Heart right ventricle (tissue), 16 donors: ENCODE results near the gene HCLS1. TPM values are rescaled to one million over a fixed set of nuclear protein-coding genes. Genes with fewer than 3 reads are reported as not detected.

Experiments
- ATAC-seq, 8 donors: fragments of 200-7000 bp; cut with Tn5 transposase; one replicate each; pipeline ENCODE4 v1.9.1; 2020; ENCODE audit warnings: mild to moderate bottlenecking in 8 of 8, moderate library complexity in 8 of 8, moderate number of reproducible peaks in 1 of 8
- DNase-seq, 2 donors: peaks; one replicate each; pipeline ENCODE4 v3.0.0-alpha.2; 2020
- H3K27ac ChIP-seq, 10 donors: fragments of 200-600 bp; sonication (generic) in 2 of 10; one replicate each; pipeline versions ENCODE4 v1.5.0 to v1.8.0; 2020 to 2022; ENCODE audit warnings: mild to moderate bottlenecking in 3 of 10
- H3K27me3 ChIP-seq, 7 donors: fragments of 200-600 bp; one replicate each; pipeline ENCODE4 v1.8.0; 2021 to 2022; ENCODE audit warnings: mild to moderate bottlenecking in 2 of 7
- H3K36me3 ChIP-seq, 9 donors: fragments of 200-600 bp; sonication (generic) in 1 of 9; one replicate each; pipeline versions ENCODE4 v1.5.0 to v1.8.0; 2020 to 2022; ENCODE audit warnings: mild to moderate bottlenecking in 2 of 9
- H3K4me1 ChIP-seq, 9 donors: fragments of 200-600 bp; sonication (generic) in 1 of 9; one replicate each; pipeline versions ENCODE4 v1.5.0 to v1.8.0; 2020 to 2022; ENCODE audit warnings: mild to moderate bottlenecking in 4 of 9
- H3K4me3 ChIP-seq, 10 donors: fragments of 200-600 bp; sonication (generic) in 2 of 10; one replicate each; pipeline versions ENCODE4 v1.5.0 to v1.8.0; 2020 to 2022; ENCODE audit warnings: mild to moderate bottlenecking in 7 of 10, moderate library complexity in 2 of 10
- H3K9me3 ChIP-seq, 11 donors: fragments of 200-600 bp in 10 of 11; sonication (generic) in 2 of 11; one replicate each; pipeline versions ENCODE4 v1.5.0 to v1.8.0; 2013 to 2022; ENCODE audit warnings: mild to moderate bottlenecking in 2 of 11, control low read depth in 1 of 11, moderate library complexity in 1 of 11
- CTCF ChIP-seq, 9 donors: fragments of 200-600 bp; sonication (generic) in 2 of 9; IDR thresholded peaks; one replicate each; pipeline versions ENCODE4 v1.5.0 to v1.8.0; 2021 to 2022; ENCODE audit warnings: antibody characterized with exemption in 9 of 9, mild to moderate bottlenecking in 5 of 9, moderate library complexity in 1 of 9
- WGBS, 2 donors: extraction: QIAGEN DNeasy Blood & Tissue Kit; methylation state at CpG; one replicate each; pipeline ENCODE4 v1.1.7; 2013; ENCODE audit warnings: inconsistent platforms in 1 of 2; 5-methylcytosine and 5-hydroxymethylcytosine counted together
- intact Hi-C, 10 donors: fragments of 100-400 bp; cut with DNase I; formaldehyde crosslinking; loops; one replicate each; pipeline versions ENCODE4 v1.11.1 to v1.14.2; 2022
- polyA plus RNA-seq, 2 donors: library from polyadenylated mRNA; stranded (reverse); fragments of 200-250 nt; gene quantifications; one replicate each; pipeline ENCODE4 v1.2.3, GENCODE V29; 2013
- total RNA-seq, 10 donors: library from RNA; stranded (reverse); fragmentation: NEBNext Ultra II Directional in 3 of 10; extraction: Animal tissue kit (Norgen Biotek cat#: 25700) in 3 of 10; gene quantifications; one replicate each; pipeline versions ENCODE4 v1.2.1 to v1.2.4, GENCODE V29; 2021 to 2023
- donor health status: Arrhythmogenic right ventricular cardiomyopathy.
- donor health status: ischemic (EF 13 %, LVEDD 7.1; RV severe dilation, severe dysfunction).
- donor health status: healthy with polysubstance abuse.
- donor health status: DM: no; HTN: yes; CAD: no.
- donor health status: DM: no; HTN: no; CAD: no.
- donor health status: ischemic (EF 25% LVEDD 6.9; RV normal size, moderate dysfunction).
- donor health status: ischemic (EF 25% LVEDD 5.7; RV mildly dilated, moderate dysfunction).
- donor health status: healthy.
- donor health status: DM: yes; HTN: yes; CAD: no.
- donor health status: Ischemic cardiomyopathy.
- donor health status: ischemic (EF 35%, LVEDD 5.7; RV mildly dilated, moderate dysfunction).
- donor health status: nonischemic (EF 11% LVEDD 7.7; RV severe dilation, severe dysfunction).
- donor health status: DM: yes; HTN: yes; CAD: no.
- donor health status: PGD.
- donor health status: ischemic (EF 29% LVEDD 5.4; RV normal size, mild dysfunction).
- donor health status: nonischemic (EF 23%, LVEDD 6.1; RV moderate dilation, normal function).

HCLS1 gene
- total and polyA plus RNA-seq, 12 donors = 5.0 to 40.7 (median 10.4) TPM

GRCh38 chr3:121581691-121582090 lies 79.0 kb downstream of the HCLS1 start:
- 74 to 76% methylated on average over 2 of the region's 2 CpGs for WGBS, 2 donors

More at GRCh38 chr3:121581691-121582090, 79.0 kb downstream of the HCLS1 start:
- no peaks in the 10 kb centered on the region for H3K9me3 ChIP-seq
- no peak for TF ChIP-seq CTCF (IDR thresholded peaks at IDR 0.05)
- H3K27me3 ChIP-seq = no peaks in the 10 kb centered on the region
- DNase-seq = no peak
- ATAC-seq = no peak
- intact Hi-C loops = no loop called here
- H3K4me3 ChIP-seq = no peak overlapping the region
- no peaks in the 10 kb centered on the region for H3K36me3 ChIP-seq
- no peaks in the 10 kb centered on the region for H3K4me1 ChIP-seq
- H3K27ac ChIP-seq = no peak overlapping the region

Other genes with a start within 250 kb of the HCLS1 start
- gene POLQ, start 114.9 kb downstream of the HCLS1 start, total RNA-seq = under 1 TPM; 0.25 to 0.93 (median 0.46) TPM
- under 1 TPM; 0.10 to 0.22 TPM for gene POLQ, start 114.9 kb downstream of the HCLS1 start, polyA plus RNA-seq
- gene ARGFX, start 93.0 kb downstream of the HCLS1 start, total RNA-seq = not detected
- gene ARGFX, start 93.0 kb downstream of the HCLS1 start, polyA plus RNA-seq = not detected
- gene FBXO40, start 67.5 kb downstream of the HCLS1 start, total RNA-seq = 100 to 1,000 TPM in 9 of 10 donors, 10 to 100 TPM in 1; 99.3 to 279 (median 220) TPM
- 10 to 100 TPM in 1 of 2 donors, 1 to 10 TPM in 1; 2.9 to 38.1 TPM for gene FBXO40, start 67.5 kb downstream of the HCLS1 start, polyA plus RNA-seq
- 10 to 100 TPM; 37.1 to 66.8 (median 49.7) TPM for gene GOLGB1, start 88.8 kb upstream of the HCLS1 start, total RNA-seq
- gene GOLGB1, start 88.8 kb upstream of the HCLS1 start, polyA plus RNA-seq = 10 to 100 TPM; 12.3 to 26.8 TPM
- 1 to 10 TPM; 4.9 to 9.9 (median 7.1) TPM for gene IQCB1, start 174.2 kb upstream of the HCLS1 start, total RNA-seq
- 1 to 10 TPM; 5.1 to 9.8 TPM for gene IQCB1, start 174.2 kb upstream of the HCLS1 start, polyA plus RNA-seq
- gene EAF2, start 174.3 kb upstream of the HCLS1 start, total RNA-seq = 1 to 10 TPM; 1.8 to 7.0 (median 3.3) TPM
- gene EAF2, start 174.3 kb upstream of the HCLS1 start, polyA plus RNA-seq = 1 to 10 TPM; 3.7 to 7.4 TPM
- 10 to 100 TPM in 1 of 10 donors, 1 to 10 TPM in 9; 2.3 to 14.9 (median 4.6) TPM for gene SLC15A2, start 233.5 kb upstream of the HCLS1 start, total RNA-seq
- 1 to 10 TPM in 1 of 2 donors, under 1 TPM in 1; 0.45 to 2.1 TPM for gene SLC15A2, start 233.5 kb upstream of the HCLS1 start, polyA plus RNA-seq